ENCODE measurements around the gene ARHGAP28. TPM values are rescaled to one million over a fixed set of nuclear protein-coding genes. Genes with fewer than 3 reads are reported as not detected.
A peak's percentile ranks its signal among the peaks of the same experiment; 100 is the strongest.

The ARHGAP28 gene
- total and polyA plus RNA-seq, 2 of the 13 experiments (the other 11 are each of a cell fraction or from before 2014, with no cell fraction given) = not detected

- no peak for TF ChIP-seq ZBED4 (CRISPR knock-in tag; IDR thresholded peaks at IDR 0.05; ENCODE audit: borderline replicate concordance)
- TF ChIP-seq FOXJ3 (CRISPR knock-in tag; IDR thresholded peaks at IDR 0.05; ENCODE audit: borderline replicate concordance) = no peak
- no peak for TF ChIP-seq AGO1 (IDR thresholded peaks at IDR 0.05; ENCODE audit: low read depth, low read length, poor library complexity, severe bottlenecking)
- no peak for TF ChIP-seq TRIM24 (CRISPR knock-in tag; IDR thresholded peaks at IDR 0.05)
- TF ChIP-seq MAFK (conservative IDR thresholded peaks at IDR 0.05 in 1 of 2, IDR thresholded peaks at IDR 0.05 in 1 of 2; ENCODE audit: low read length in 2 of 2) = no peak
- TF ChIP-seq MLXIP (CRISPR knock-in tag; IDR thresholded peaks at IDR 0.05; ENCODE audit: borderline replicate concordance) = no peak
- no peak for TF ChIP-seq ZNF274 (CRISPR knock-in tag; IDR thresholded peaks at IDR 0.05)
- peak; percentile 73 for TF ChIP-seq RXRB (CRISPR knock-in tag; IDR thresholded peaks at IDR 0.05; ENCODE audit: borderline replicate concordance)
- no peak for TF ChIP-seq KIAA2018 (CRISPR knock-in tag; IDR thresholded peaks at IDR 0.05; ENCODE audit: borderline replicate concordance)
- no peak for TF ChIP-seq ZNF879 (CRISPR knock-in tag; IDR thresholded peaks at IDR 0.05)
- TF ChIP-seq ZNF367 (CRISPR knock-in tag; IDR thresholded peaks at IDR 0.05; ENCODE audit: borderline replicate concordance) = no peak
- no peak for TF ChIP-seq ZNF326 (CRISPR knock-in tag; IDR thresholded peaks at IDR 0.05; ENCODE audit: borderline replicate concordance)
These were observed 233.3 kb downstream of the ARHGAP28 start (continued) for GRCh38 chr18:6962571-6963451.

Data from HepG2 (cell line).